GM21515 (cell line): ENCODE results near the gene MRPS7.
"Not testable (repeated sequence)": the region's sequence is repeated elsewhere in the genome, so short reads cannot be mapped to it uniquely, and the experiment has no call there.

Source experiments
- ATAC-seq: cut with Tn5 transposase; IDR thresholded peaks from one replicate; pipeline ENCODE4 v1.9.1; 2021; ENCODE audit not compliant: unreplicated experiment

MRPS7 gene

GRCh38 chr17:75270966-75271232 lies 9.2 kb downstream of the MRPS7 start, which contains the start of gene MIF4GD:
MIF4GD (minus strand) TSS chr17:75271231; CDS start chr17:75270195, 1,036 bp downstream.
- peak; percentile 10 for ATAC-seq

DNA sequence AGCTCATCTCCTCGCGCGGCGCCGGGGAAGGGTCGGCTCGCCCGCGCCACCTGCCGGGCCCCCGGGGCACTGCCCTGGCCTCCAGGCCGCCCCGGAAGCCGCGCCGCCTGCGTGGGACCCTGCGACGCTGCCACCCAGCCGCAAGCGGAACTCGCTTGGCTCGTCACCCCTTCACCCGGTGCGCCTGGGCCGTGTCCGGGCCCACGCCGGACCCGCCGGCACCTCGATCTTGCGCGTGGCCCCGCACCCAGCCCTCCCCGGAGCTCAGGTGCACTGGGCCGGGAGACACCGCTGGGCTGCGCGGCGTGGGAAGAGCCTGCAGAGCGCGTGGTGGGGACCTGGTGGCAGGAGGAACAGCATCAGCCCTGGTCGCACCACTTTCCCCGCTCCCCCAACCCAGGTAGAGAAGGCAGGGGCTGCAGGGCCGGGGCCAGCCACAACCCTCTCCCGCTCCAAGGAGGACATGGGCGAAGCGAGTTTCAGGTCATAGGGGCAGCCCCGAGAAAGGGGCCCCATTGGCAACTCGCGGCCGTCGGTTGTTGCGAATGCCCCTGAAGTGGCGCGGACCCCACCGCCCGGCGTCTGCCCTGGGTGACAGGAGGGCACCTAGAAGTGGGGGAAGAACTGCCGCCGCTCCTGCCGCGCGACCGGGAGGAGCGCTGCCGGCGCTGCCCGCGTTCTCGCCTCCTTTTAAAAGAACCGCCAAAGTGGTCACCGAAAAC lies 9.7 kb downstream of the MRPS7 start:
- peak; percentile 57 for ATAC-seq

DNA sequence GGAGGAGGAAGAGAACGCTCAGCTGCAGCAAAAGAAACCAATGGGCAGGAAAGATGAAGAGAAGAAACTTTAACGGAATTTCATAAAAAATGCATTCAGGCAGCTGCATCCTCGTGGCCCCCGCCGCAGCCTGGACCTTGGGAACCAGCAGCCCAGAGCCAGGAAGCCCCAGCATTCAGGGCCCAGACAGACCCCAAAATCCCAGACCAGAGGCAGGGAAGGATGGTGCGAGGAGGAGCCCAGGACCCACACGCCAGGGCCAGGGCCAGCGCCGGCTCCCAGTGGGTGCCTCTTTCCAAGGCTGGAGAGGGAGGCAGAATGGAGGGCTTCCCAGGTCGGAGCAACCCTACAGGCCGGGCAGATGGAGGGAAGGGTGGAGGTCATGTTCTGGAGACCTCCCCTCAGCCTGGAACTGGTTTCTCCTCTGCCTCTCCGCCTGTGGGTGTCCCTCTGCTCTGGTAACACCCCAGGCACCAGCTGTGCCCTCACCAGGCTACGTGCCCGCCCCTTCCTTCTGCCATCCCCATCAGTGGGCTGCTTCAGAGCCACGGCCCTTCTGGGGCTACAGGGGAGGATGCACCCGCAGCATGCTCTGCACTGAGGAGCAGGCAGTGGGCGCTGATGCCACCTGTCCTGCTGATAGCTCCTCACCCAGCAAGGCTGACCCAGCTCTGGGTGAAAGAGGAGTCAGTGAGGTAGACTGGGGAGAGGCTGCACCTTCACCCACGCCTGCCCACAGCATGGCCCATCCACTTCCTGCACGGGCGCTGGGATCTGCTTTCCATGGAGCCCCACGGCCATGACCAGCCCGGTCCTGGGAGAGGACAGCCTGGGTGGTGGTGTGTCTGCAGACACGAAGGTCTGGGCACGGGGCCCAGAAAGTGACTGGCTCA lies 10.5 kb downstream of the MRPS7 start:
- no peak for ATAC-seq

DNA sequence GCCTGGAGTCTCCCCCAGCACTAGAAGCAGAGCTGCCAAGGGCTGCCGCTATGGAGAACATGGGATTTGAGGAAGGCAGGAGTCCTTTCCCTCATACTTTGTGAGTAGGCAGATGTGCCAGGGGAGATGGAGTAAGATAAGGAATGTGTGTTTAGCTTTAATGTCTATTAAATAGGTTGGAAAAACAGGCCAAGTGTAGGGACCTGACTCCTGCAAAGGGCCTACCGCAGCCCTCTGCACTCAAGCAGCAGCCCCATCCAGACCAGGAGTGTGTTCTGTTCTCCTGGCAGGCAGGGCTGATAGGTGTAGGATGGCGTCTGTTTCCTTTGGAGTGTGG lies 11.1 kb downstream of the MRPS7 start:
- ATAC-seq = no peak

- ATAC-seq = no peak
These were observed 12.5 kb downstream of the MRPS7 start for GRCh38 chr17:75273977-75274708.

GRCh38 chr17:75277664-75278071 lies 16.0 kb downstream of the MRPS7 start:
- ATAC-seq = no peak

- not testable (repeated sequence) for ATAC-seq
These were observed 18.5 kb downstream of the MRPS7 start for GRCh38 chr17:75280189-75280588.

GRCh38 chr17:75285123-75285522 lies 23.4 kb downstream of the MRPS7 start:
- ATAC-seq = no peak

DNA sequence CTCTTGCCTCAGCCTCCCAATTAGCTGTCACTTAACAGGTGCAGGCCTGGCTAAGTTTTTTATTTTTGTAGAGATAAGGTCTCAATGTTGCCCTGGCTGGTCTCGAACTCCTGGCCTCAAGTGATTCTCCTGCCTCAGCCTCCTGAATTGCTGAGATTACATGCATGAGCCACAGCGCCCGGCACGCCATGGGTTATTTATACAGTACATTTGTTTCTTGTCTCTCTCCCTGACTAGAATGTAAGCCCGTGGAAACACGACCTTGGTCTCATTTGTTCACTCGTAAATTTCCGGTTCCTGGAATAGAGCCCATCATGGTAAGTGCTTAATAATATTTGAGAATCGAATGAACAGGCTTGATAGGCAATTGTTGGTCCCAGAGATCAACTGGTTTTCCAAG lies 25.5 kb downstream of the MRPS7 start:
- ATAC-seq = no peak

DNA sequence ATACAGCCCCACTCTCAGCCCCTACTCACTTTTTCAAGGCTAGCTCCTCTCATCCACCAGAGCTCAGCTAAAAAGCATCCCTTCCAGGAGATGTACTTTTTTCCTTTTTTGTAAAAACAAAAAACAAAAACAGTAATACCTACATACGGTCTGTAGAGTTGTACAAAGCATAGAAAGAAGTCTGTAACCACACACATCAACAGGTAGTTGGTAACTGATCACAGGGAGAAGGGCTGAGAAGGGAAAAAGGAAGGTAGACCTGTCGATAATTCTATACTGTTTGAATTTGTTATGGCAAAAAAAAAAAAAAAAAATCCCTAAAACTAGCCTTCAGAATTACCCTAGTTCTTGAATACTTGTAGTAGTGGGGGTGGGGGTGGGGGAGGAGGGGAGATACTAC lies 26.7 kb downstream of the MRPS7 start:
- ATAC-seq = no peak

GRCh38 chr17:75288770-75289114 lies 27.1 kb downstream of the MRPS7 start:
- peak; percentile 3 for ATAC-seq

DNA sequence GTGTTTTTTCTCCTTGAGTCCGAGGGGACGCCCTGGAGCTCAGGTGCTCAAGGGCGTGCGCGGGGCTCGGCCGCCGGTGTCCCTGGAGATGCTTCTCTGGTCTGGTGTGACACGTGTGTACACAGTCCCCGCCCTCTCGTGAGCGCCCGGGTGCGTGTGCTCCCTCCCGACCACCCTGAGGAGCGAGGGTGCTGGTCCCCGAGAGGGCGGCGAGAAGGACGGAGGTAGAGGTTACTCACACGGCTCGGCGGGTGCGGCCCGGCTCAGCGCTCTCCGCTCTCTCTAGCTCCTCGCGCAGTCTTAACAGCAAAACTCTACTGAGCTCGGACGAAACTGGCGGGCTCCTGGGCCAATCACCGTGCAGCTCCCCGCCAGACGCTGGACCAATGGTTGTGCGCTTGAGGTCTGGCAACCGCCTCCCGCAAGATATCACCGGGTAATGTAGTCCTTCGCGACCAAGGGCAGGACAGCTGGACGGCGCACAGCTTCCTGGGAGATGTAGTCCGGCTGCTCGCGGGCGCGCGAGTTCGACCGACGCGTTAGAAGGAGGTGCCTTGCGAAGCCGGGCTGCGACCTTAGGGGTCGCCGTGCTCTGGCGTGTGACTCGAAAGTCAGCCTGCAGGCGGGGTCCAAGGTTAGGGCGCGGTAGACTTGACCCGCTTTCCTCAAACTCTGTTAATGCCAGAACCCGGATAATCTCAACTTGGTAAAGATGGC lies 27.6 kb downstream of the MRPS7 start, which contains the start of gene SLC25A19:
TSS of gene SLC25A19 (minus strand) at position 319 of the 717 bp plus-strand sequence. CDS start 2,669 bp downstream, outside the sequence.
- ATAC-seq = peak; percentile 83

GRCh38 chr17:75289832-75290337 lies 28.2 kb downstream of the MRPS7 start:
- ATAC-seq = peak; percentile 27

DNA sequence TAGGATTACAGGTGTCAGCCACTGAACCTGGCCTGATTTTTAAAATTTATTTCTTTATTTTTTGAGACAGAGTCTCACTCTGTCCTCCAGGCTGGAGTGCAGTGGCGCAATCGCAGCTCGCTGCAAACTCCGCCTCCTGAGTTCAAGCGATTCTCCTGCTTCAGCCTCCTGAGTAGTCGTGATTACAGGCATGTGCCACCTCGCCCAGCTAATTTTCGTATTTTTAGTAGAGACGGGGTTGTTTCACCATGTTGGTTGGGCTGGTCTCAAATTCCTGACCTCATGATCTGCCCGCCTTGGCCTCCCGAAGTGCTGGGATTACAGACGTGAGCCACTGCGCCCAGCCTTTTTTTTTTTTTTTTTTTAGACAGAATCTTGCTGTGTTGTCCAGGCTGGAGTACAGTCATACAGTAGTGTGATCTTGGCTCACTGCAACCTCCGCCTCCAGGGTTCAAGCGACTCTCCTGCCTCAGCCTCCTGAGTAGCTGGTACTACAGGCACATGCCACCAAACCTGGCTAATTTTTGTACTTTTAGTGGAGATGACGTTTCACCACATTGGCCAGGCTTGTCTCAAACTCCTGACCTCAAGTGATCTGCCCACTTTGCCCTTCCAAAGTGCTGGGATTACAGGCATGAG lies 31.2 kb downstream of the MRPS7 start:
- ATAC-seq = not testable (repeated sequence)

- ATAC-seq = peak; percentile 69
These were observed 33.8 kb downstream of the MRPS7 start for GRCh38 chr17:75295201-75296158.

GRCh38 chr17:75300280-75300679 lies 38.6 kb downstream of the MRPS7 start:
- ATAC-seq = no peak

- ATAC-seq = no peak
These were observed 39.4 kb downstream of the MRPS7 start for GRCh38 chr17:75301049-75301448.

GRCh38 chr17:75301502-75302206 lies 40.0 kb downstream of the MRPS7 start:
- ATAC-seq = no peak
